Measurements from ENCODE around the gene TMED10.

DNA sequence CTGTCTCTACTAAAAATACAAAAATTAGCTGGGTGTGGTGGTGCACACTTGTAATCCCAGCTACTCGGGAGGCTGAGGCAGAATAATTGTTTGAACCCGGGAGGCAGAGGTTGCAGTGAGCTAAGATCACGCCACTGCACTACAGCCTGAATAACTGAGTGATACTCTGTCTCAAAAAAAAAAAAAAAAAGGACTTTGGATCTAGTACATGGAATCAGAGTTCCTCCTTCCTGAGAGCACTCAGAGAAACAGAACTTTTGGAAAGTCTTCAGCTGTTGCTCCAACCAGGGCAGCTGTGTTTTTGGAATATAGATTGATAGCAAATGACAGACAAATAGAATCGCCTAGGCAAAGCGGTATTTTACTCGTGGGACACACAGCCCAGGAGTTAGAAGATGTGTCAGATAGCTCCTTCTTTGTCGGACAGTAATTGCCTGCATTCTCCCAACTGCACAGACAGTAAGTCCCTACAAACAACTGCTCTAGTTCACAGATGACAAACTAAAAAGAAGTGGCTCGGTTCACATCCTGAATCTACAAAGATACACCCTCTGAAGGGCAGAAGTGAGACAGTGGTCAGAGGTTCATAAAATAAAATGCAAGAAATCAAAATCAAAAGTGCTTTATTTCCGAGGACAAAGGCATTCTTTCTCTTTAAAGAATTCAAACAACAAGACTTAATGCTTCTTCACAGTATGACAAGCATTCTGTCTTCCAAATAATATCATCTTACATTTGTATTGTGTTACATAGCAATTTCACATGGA is 32.5 kb downstream of the TMED10 start:
- TF ChIP-seq, protein P1, sequence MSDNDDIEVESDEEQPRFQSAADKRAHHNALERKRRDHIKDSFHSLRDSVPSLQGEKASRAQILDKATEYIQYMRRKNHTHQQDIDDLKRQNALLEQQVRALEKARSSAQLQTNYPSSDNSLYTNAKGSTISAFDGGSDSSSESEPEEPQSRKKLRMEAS (IDR thresholded peaks at IDR 0.05): no peak
- TF ChIP-seq, protein P2, sequence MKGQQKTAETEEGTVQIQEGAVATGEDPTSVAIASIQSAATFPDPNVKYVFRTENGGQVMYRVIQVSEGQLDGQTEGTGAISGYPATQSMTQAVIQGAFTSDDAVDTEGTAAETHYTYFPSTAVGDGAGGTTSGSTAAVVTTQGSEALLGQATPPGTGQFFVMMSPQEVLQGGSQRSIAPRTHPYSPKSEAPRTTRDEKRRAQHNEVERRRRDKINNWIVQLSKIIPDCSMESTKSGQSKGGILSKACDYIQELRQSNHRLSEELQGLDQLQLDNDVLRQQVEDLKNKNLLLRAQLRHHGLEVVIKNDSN (IDR thresholded peaks at IDR 0.05): no peak
- no peak for TF ChIP-seq CREB1 (IDR thresholded peaks at IDR 0.05; ENCODE audit: low read depth)
- no peak for TF ChIP-seq EP300 (IDR thresholded peaks at IDR 0.05; ENCODE audit: borderline replicate concordance)
- no peak for TF ChIP-seq EGR1 (IDR thresholded peaks at IDR 0.05)
- TF ChIP-seq CEBPB (IDR thresholded peaks at IDR 0.05): no peak
- TF ChIP-seq ZBTB7A (IDR thresholded peaks at IDR 0.05; ENCODE audit: low read depth): no peak
